HEK293 (cell line): ENCODE data around the gene GLUD2.

Experiments used
- CTCF ChIA-PET: fragments of 350-600 bp; formaldehyde crosslinking; extraction: SDS; loops from one replicate; lab custom pipeline; 2021; ENCODE audit warnings: antibody characterized with exemption; lab: Yijun Ruan, JAX
- POLR2A ChIA-PET: fragments of 300-600 bp; formaldehyde crosslinking; extraction: SDS; loops from one replicate; lab custom pipeline; 2020; ENCODE audit warnings: antibody characterized with exemption, inconsistent platforms; lab: Yijun Ruan, JAX
- H3K27ac ChIP-seq: fragments of 200-500 bp; sonication (Bioruptor generic); 2 replicates; pipeline ENCODE4 v1.5.1; 2014; ENCODE audit warnings: low read depth, low read length, control low read depth, inconsistent platforms; ENCODE audit errors: extremely low read depth
- H3K36me3 ChIP-seq, 2 experiments: fragments of 200-500 bp in 1 of 2; sonication (Bioruptor generic) in 1 of 2; 1 replicate in 1 of 2; 2 replicates in 1 of 2; pipeline ENCODE4 v1.5.1; 2014 to 2017; ENCODE audit warnings: inconsistent platforms in 2 of 2, low read length in 2 of 2; ENCODE audit not compliant: control insufficient read depth in 2 of 2, insufficient read depth in 1 of 2
- H3K4me1 ChIP-seq: fragments of 200-500 bp; sonication (Bioruptor generic); 2 replicates; pipeline ENCODE4 v1.5.1; 2014; ENCODE audit warnings: mild to moderate bottlenecking, low read length, inconsistent platforms; ENCODE audit not compliant: control insufficient read depth, insufficient read depth
- H3K4me3 ChIP-seq: 2 replicates; pipeline ENCODE4 v1.5.1; 2011; ENCODE audit warnings: low read depth, mild to moderate bottlenecking, control low read depth, low read length, moderate library complexity
- H3K9me3 ChIP-seq: fragments of 200-500 bp; sonication (Bioruptor generic); 2 replicates; pipeline ENCODE4 v1.5.1; 2014; ENCODE audit warnings: low read depth, low read length, inconsistent platforms; ENCODE audit not compliant: control insufficient read depth, insufficient read depth
- BCL11B ChIP-seq: fragments of 450-650 bp; formaldehyde crosslinking; IDR thresholded peaks from 2 replicates; pipeline ENCODE4 v1.5.1; 2016; ENCODE audit warnings: low read depth, missing biosample characterization, missing genetic modification characterization
- HOXA7 ChIP-seq: sonication (generic); formaldehyde crosslinking; IDR thresholded peaks from 2 replicates; pipeline ENCODE4 v1.8.1; 2022; ENCODE audit warnings: missing genetic modification reagents, borderline replicate concordance
- IKZF3 ChIP-seq: fragments of 450-650 bp; IDR thresholded peaks from 2 replicates; pipeline ENCODE4 v1.5.0; 2018; ENCODE audit warnings: missing biosample characterization, mild to moderate bottlenecking, missing genetic modification characterization, moderate library complexity
- INSM2 ChIP-seq: fragments of 450-650 bp; formaldehyde crosslinking; IDR thresholded peaks from 2 replicates; pipeline ENCODE4 v1.5.1; 2016; ENCODE audit warnings: missing biosample characterization, missing genetic modification characterization
- ZFP37 ChIP-seq: fragments of 450-650 bp; formaldehyde crosslinking; IDR thresholded peaks from 2 replicates; pipeline ENCODE4 v1.5.1; 2016; ENCODE audit warnings: missing biosample characterization, missing genetic modification characterization
- ZNF132 ChIP-seq: fragments of 450-650 bp; formaldehyde crosslinking; IDR thresholded peaks from 2 replicates; pipeline ENCODE4 v1.5.1; 2017; ENCODE audit warnings: missing biosample characterization, missing genetic modification characterization, borderline replicate concordance
- ZNF146 ChIP-seq: fragments of 450-650 bp; formaldehyde crosslinking; IDR thresholded peaks from 2 replicates; pipeline ENCODE4 v1.5.1; 2016; ENCODE audit warnings: missing biosample characterization, missing genetic modification characterization
- ZNF174 ChIP-seq: fragments of 450-650 bp; formaldehyde crosslinking; IDR thresholded peaks from 2 replicates; pipeline ENCODE4 v1.5.0; 2017; ENCODE audit warnings: missing biosample characterization, mild to moderate bottlenecking, missing genetic modification characterization
- ZNF19 ChIP-seq: fragments of 450-650 bp; formaldehyde crosslinking; IDR thresholded peaks from 2 replicates; pipeline ENCODE4; 2016; ENCODE audit warnings: missing biosample characterization, missing genetic modification characterization, low read depth
- ZNF274 ChIP-seq, 2 experiments: fragments of 200-500 bp in 1 of 2; fragments of 450-650 bp in 1 of 2; sonication (Bioruptor generic) in 1 of 2; formaldehyde crosslinking in 1 of 2; IDR thresholded peaks; 2 replicates each; pipeline versions ENCODE4 v1.5.1 to v1.6.1; 2014 to 2016; ENCODE audit warnings: borderline replicate concordance in 1 of 2, inconsistent platforms in 1 of 2, low read length in 1 of 2, missing biosample characterization in 1 of 2, missing genetic modification characterization in 1 of 2
- ZNF341 ChIP-seq: fragments of 450-650 bp; formaldehyde crosslinking; IDR thresholded peaks from 2 replicates; pipeline ENCODE4; 2016; ENCODE audit warnings: low read depth, missing biosample characterization, missing genetic modification characterization
- ZNF555 ChIP-seq: fragments of 450-650 bp; formaldehyde crosslinking; conservative IDR thresholded peaks from 2 replicates; pipeline ENCODE4 v1.5.1; 2017; ENCODE audit warnings: missing biosample characterization, mild to moderate bottlenecking, missing genetic modification characterization, inconsistent platforms
- ZNF623 ChIP-seq: fragments of 450-650 bp; formaldehyde crosslinking; IDR thresholded peaks from 2 replicates; pipeline ENCODE4 v1.5.1; 2016; ENCODE audit warnings: missing biosample characterization, missing genetic modification characterization
- ZNF626 ChIP-seq: fragments of 450-650 bp; sonication (Bioruptor Pico); formaldehyde crosslinking; IDR thresholded peaks from 2 replicates; pipeline ENCODE4 v1.5.1; 2018; ENCODE audit warnings: missing biosample characterization, missing genetic modification characterization, inconsistent platforms
- ZNF692 ChIP-seq: fragments of 450-650 bp; formaldehyde crosslinking; IDR thresholded peaks from 2 replicates; pipeline ENCODE4 v1.5.1; 2016; ENCODE audit warnings: missing biosample characterization, missing genetic modification characterization
- ZNF704 ChIP-seq: fragments of 450-650 bp; formaldehyde crosslinking; IDR thresholded peaks from 2 replicates; pipeline ENCODE4 v1.5.1; 2016; ENCODE audit warnings: missing biosample characterization, missing genetic modification characterization
- ZNF792 ChIP-seq: fragments of 450-650 bp; formaldehyde crosslinking; IDR thresholded peaks from 2 replicates; pipeline ENCODE4 v1.5.1; 2016; ENCODE audit warnings: missing biosample characterization, missing genetic modification characterization
- TF ChIP-seq, protein P1 (sequence below): fragments of 450-650 bp; formaldehyde crosslinking; IDR thresholded peaks from 2 replicates; pipeline ENCODE4 v1.5.1; 2016; ENCODE audit warnings: missing biosample characterization, missing genetic modification characterization
- TF ChIP-seq, protein P2 (sequence below): fragments of 450-650 bp; formaldehyde crosslinking; IDR thresholded peaks from 2 replicates; pipeline ENCODE4 v1.5.1; 2016; ENCODE audit warnings: missing biosample characterization, missing genetic modification characterization

GLUD2 gene

GRCh38 chrX:121030083-121030482, 17.3 kb upstream of the GLUD2 start:
- Histone ChIP-seq H3K27ac (no peak overlapping the region), H3K4me1 (no peaks in the 10 kb centered on the region), H3K9me3 (no peaks in the 10 kb centered on the region), H3K36me3 (no peaks in the 10 kb centered on the region), H3K4me3 (no peak overlapping the region)
- TF ChIP-seq HOXA7 (CRISPR knock-in tag) (no peak), ZNF274 (IDR thresholded peaks at IDR 0.05; ENCODE audit: low read length) (no peak), ZNF274 (tag by site-specific recombination; IDR thresholded peaks at IDR 0.05; ENCODE audit: borderline replicate concordance) (no peak), ZNF792 (no peak), ZNF146 (tag by site-specific recombination) (no peak), BCL11B (tag by site-specific recombination) (no peak), INSM2 (no peak), ZFP37 (tag by site-specific recombination) (no peak), ZNF132 (no peak), ZNF692 (tag by site-specific recombination) (no peak), ZNF555 (tag by site-specific recombination) (no peak), ZNF623 (no peak), ZNF19 (tag by site-specific recombination) (no peak), ZNF341 (no peak), ZNF174 (tag by site-specific recombination) (no peak), ZNF626 (tag by site-specific recombination) (no peak), IKZF3 (no peak), ZNF704 (tag by site-specific recombination) (no peak)
- TF ChIP-seq, protein P1, sequence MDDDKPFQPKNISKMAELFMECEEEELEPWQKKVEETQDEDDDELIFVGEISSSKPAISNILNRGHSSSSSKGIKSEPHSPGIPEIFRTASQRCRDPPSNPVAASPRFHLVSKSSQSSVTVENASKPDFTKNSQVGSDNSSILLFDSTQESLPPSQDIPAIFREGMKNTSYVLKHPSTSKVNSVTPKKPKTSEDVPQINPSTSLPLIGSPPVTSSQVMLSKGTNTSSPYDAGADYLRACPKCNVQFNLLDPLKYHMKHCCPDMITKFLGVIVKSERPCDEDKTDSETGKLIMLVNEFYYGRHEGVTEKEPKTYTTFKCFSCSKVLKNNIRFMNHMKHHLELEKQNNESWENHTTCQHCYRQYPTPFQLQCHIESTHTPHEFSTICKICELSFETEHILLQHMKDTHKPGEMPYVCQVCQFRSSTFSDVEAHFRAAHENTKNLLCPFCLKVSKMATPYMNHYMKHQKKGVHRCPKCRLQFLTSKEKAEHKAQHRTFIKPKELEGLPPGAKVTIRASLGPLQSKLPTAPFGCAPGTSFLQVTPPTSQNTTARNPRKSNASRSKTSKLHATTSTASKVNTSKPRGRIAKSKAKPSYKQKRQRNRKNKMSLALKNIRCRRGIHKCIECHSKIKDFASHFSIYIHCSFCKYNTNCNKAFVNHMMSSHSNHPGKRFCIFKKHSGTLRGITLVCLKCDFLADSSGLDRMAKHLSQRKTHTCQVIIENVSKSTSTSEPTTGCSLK (tag by site-specific recombination) = no peak
- TF ChIP-seq, protein P2, sequence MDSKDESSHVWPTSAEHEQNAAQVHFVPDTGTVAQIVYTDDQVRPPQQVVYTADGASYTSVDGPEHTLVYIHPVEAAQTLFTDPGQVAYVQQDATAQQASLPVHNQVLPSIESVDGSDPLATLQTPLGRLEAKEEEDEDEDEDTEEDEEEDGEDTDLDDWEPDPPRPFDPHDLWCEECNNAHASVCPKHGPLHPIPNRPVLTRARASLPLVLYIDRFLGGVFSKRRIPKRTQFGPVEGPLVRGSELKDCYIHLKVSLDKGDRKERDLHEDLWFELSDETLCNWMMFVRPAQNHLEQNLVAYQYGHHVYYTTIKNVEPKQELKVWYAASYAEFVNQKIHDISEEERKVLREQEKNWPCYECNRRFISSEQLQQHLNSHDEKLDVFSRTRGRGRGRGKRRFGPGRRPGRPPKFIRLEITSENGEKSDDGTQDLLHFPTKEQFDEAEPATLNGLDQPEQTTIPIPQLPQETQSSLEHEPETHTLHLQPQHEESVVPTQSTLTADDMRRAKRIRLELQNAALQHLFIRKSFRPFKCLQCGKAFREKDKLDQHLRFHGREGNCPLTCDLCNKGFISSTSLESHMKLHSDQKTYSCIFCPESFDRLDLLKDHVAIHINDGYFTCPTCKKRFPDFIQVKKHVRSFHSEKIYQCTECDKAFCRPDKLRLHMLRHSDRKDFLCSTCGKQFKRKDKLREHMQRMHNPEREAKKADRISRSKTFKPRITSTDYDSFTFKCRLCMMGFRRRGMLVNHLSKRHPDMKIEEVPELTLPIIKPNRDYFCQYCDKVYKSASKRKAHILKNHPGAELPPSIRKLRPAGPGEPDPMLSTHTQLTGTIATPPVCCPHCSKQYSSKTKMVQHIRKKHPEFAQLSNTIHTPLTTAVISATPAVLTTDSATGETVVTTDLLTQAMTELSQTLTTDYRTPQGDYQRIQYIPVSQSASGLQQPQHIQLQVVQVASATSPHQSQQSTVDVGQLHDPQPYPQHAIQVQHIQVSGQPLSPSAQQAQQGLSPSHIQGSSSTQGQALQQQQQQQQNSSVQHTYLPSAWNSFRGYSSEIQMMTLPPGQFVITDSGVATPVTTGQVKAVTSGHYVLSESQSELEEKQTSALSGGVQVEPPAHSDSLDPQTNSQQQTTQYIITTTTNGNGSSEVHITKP (tag by site-specific recombination) = no peak
- POLR2A ChIA-PET = no interaction called here
- CTCF ChIA-PET = no interaction called here
